Tibial nerve (tissue), 4 donors: Measurements from ENCODE around the gene PEDS1.
A peak's percentile ranks its signal among the peaks of the same experiment; 100 is the strongest.

Experiments used
- EP300 ChIP-seq, 2 donors: sonication (generic); formaldehyde crosslinking; IDR thresholded peaks; one replicate each; pipeline ENCODE4 v1.6.1; 2017; ENCODE audit warnings: antibody characterized with exemption in 2 of 2, mild to moderate bottlenecking in 1 of 2
- POLR2A ChIP-seq, 2 donors: fragments of 450-650 bp; IDR thresholded peaks; one replicate each; pipeline ENCODE4 v1.6.1; 2017; ENCODE audit warnings: antibody characterized with exemption in 2 of 2, mild to moderate bottlenecking in 2 of 2, moderate library complexity in 2 of 2
- TF ChIP-seq, protein P1 (sequence below), 5 experiments: fragments of 200-600 bp in 3 of 5; fragments of 450-650 bp in 2 of 5; sonication (generic) in 3 of 5; IDR thresholded peaks; one replicate each; pipeline ENCODE4 v1.5.1; 2016 to 2019; ENCODE audit warnings: antibody characterized with exemption in 5 of 5, mild to moderate bottlenecking in 3 of 5, moderate library complexity in 2 of 5

- TF ChIP-seq, protein P1, sequence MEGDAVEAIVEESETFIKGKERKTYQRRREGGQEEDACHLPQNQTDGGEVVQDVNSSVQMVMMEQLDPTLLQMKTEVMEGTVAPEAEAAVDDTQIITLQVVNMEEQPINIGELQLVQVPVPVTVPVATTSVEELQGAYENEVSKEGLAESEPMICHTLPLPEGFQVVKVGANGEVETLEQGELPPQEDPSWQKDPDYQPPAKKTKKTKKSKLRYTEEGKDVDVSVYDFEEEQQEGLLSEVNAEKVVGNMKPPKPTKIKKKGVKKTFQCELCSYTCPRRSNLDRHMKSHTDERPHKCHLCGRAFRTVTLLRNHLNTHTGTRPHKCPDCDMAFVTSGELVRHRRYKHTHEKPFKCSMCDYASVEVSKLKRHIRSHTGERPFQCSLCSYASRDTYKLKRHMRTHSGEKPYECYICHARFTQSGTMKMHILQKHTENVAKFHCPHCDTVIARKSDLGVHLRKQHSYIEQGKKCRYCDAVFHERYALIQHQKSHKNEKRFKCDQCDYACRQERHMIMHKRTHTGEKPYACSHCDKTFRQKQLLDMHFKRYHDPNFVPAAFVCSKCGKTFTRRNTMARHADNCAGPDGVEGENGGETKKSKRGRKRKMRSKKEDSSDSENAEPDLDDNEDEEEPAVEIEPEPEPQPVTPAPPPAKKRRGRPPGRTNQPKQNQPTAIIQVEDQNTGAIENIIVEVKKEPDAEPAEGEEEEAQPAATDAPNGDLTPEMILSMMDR (IDR thresholded peaks at IDR 0.05): no peak
- TF ChIP-seq EP300 (IDR thresholded peaks at IDR 0.05) (peak in 1 of 2 donors; percentile 23), POLR2A (IDR thresholded peaks at IDR 0.05) (peak in 1 of 2 donors; percentile 11)
These were observed 39.8 kb upstream of the PEDS1 start for GRCh38 chr20:50193199-50193835.
